Trophoblast cell (in vitro differentiated cells and primary cell): Measurements from ENCODE around the gene LZIC.

ENCODE experiments used
- DNase-seq, 2 donors: peaks; one replicate each; pipeline ENCODE4 v3.0.0-alpha.2; 2016
- H2AFZ ChIP-seq: 2 replicates; pipeline ENCODE4 v1.6.1; 2013; ENCODE audit warnings: low read length, moderate library complexity, mild to moderate bottlenecking; ENCODE audit not compliant: insufficient read depth, poor library complexity
- H2AK5ac ChIP-seq: 2 replicates; pipeline ENCODE4 v1.6.1; 2013; ENCODE audit warnings: mild to moderate bottlenecking, low read length
- H2BK120ac ChIP-seq: 2 replicates; pipeline ENCODE4 v1.6.1; 2013; ENCODE audit warnings: low read length, mild to moderate bottlenecking, moderate library complexity; ENCODE audit not compliant: insufficient read depth, poor library complexity
- H2BK12ac ChIP-seq: 2 replicates; pipeline ENCODE4 v1.6.1; 2013; ENCODE audit warnings: mild to moderate bottlenecking, low read length, moderate library complexity
- H2BK5ac ChIP-seq: 2 replicates; pipeline ENCODE4 v1.6.1; 2013; ENCODE audit warnings: low read length, low read depth, moderate library complexity, mild to moderate bottlenecking; ENCODE audit not compliant: poor library complexity
- H3K14ac ChIP-seq: 2 replicates; pipeline ENCODE4 v1.6.1; 2013; ENCODE audit warnings: mild to moderate bottlenecking, low read length
- H3K18ac ChIP-seq: 2 replicates; pipeline ENCODE4 v1.6.1; 2013; ENCODE audit warnings: mild to moderate bottlenecking, low read length
- H3K23ac ChIP-seq: 2 replicates; pipeline ENCODE4 v1.6.1; 2013; ENCODE audit warnings: low read length
- H3K27ac ChIP-seq: 2 replicates; pipeline ENCODE4 v1.5.1; 2013; ENCODE audit warnings: low read depth, mild to moderate bottlenecking, inconsistent platforms, low read length, moderate library complexity
- H3K27me3 ChIP-seq: 2 replicates; pipeline ENCODE4 v1.6.1; 2013; ENCODE audit warnings: inconsistent platforms, mild to moderate bottlenecking, low read length, moderate library complexity; ENCODE audit not compliant: insufficient read depth
- H3K36me3 ChIP-seq, 2 experiments: 1 replicate in 1 of 2; 2 replicates in 1 of 2; pipeline ENCODE4 v1.6.1; 2013; ENCODE audit warnings: low read length in 2 of 2, mild to moderate bottlenecking in 2 of 2, moderate library complexity in 1 of 2; ENCODE audit not compliant: insufficient read depth in 2 of 2, control insufficient read depth in 1 of 2
- H3K4ac ChIP-seq: 2 replicates; pipeline ENCODE4 v1.6.1; 2013; ENCODE audit warnings: low read depth, mild to moderate bottlenecking, low read length, moderate library complexity
- H3K4me1 ChIP-seq, 2 experiments: 1 replicate in 1 of 2; 2 replicates in 1 of 2; pipeline ENCODE4 v1.6.1; 2013; ENCODE audit warnings: low read length in 2 of 2, mild to moderate bottlenecking in 2 of 2, moderate library complexity in 1 of 2; ENCODE audit not compliant: insufficient read depth in 2 of 2, control insufficient read depth in 1 of 2
- H3K4me2 ChIP-seq: 2 replicates; pipeline ENCODE4 v1.6.1; 2013; ENCODE audit warnings: inconsistent platforms, mild to moderate bottlenecking, low read length, moderate library complexity
- H3K4me3 ChIP-seq: 2 replicates; pipeline ENCODE4 v1.5.1; 2013; ENCODE audit warnings: mild to moderate bottlenecking, low read depth, low read length, inconsistent platforms
- H3K79me1 ChIP-seq: one replicate; pipeline ENCODE4 v1.6.1; 2013; ENCODE audit warnings: low read length
- H3K79me2 ChIP-seq: 2 replicates; pipeline ENCODE4 v1.6.1; 2013; ENCODE audit warnings: low read length, mild to moderate bottlenecking; ENCODE audit not compliant: control insufficient read depth, insufficient read depth, poor library complexity
- H3K9ac ChIP-seq: 2 replicates; pipeline ENCODE4 v1.6.1; 2013; ENCODE audit warnings: mild to moderate bottlenecking, low read length
- H3K9me3 ChIP-seq: 2 replicates; pipeline ENCODE4 v1.6.1; 2013; ENCODE audit warnings: low read depth, mild to moderate bottlenecking, control low read depth, inconsistent platforms, low read length; ENCODE audit not compliant: insufficient read depth
- H4K12ac ChIP-seq: 2 replicates; pipeline ENCODE4 v1.6.1; 2013; ENCODE audit warnings: low read depth, mild to moderate bottlenecking, low read length, moderate library complexity
- H4K8ac ChIP-seq: 2 replicates; pipeline ENCODE4 v1.6.1; 2013; ENCODE audit warnings: low read depth, mild to moderate bottlenecking, low read length, moderate library complexity
- H4K91ac ChIP-seq: one replicate; pipeline ENCODE4 v1.6.1; 2013; ENCODE audit warnings: low read depth, mild to moderate bottlenecking, low read length, moderate library complexity
- WGBS: extraction: QIAGEN DNeasy Blood & Tissue Kit; methylation state at CpG from one replicate; pipeline ENCODE4 v1.1.7; 2013; ENCODE audit warnings: missing lambda C conversion rate; ENCODE audit not compliant: insufficient read length, insufficient coverage; ENCODE audit errors: extremely low coverage; 5-methylcytosine and 5-hydroxymethylcytosine counted together

Gene LZIC

DNA sequence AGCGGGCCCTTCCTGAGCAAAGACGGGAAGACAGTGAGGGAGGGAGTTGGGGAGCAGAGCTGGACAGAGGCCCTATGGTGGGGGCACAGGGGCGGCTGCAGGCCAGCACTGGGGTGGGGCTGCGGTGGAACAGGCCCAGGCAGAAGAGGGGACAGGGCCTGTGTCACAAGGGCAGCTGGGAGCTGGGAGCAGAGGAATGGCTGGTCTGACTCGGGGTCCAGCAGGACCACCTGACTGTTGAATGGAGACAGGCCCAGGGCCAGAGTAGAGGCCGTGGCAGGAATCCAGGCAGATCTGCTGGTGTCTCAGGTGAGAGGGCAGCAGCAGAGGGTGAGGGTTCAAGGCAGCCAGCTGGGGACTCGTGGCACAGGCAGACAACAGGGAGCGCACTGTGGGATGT lies 58.4 kb downstream of the LZIC start:
- Histone ChIP-seq H2BK120ac (no peak overlapping the region), H2AFZ (no peak overlapping the region), H3K4ac (no peak overlapping the region), H3K9ac (no peak overlapping the region), H3K4me3 (no peak overlapping the region), H3K4me2 (no peak overlapping the region), H3K23ac (no peak overlapping the region), H3K27me3 (no peaks in the 10 kb centered on the region), H4K91ac (no peak overlapping the region), H3K36me3 (peaks cover 3 to 7% of the 10 kb centered on the region in 2 experiments), H4K12ac (no peak overlapping the region), H3K18ac (no peak overlapping the region), H2BK12ac (no peak overlapping the region), H2BK5ac (no peak overlapping the region), H3K79me2 (no peaks in the 10 kb centered on the region), H3K79me1 (no peaks in the 10 kb centered on the region), H3K9me3 (no peaks in the 10 kb centered on the region), H3K4me1 (peaks cover 3 to 10% of the 10 kb centered on the region in 2 experiments), H3K14ac (no peak overlapping the region), H2AK5ac (no peak overlapping the region), H3K27ac (no peak overlapping the region), H4K8ac (no peak overlapping the region)
- no CpG with 5 or more reads among the region's 8 CpGs for WGBS
- DNase-seq: no peak

DNA sequence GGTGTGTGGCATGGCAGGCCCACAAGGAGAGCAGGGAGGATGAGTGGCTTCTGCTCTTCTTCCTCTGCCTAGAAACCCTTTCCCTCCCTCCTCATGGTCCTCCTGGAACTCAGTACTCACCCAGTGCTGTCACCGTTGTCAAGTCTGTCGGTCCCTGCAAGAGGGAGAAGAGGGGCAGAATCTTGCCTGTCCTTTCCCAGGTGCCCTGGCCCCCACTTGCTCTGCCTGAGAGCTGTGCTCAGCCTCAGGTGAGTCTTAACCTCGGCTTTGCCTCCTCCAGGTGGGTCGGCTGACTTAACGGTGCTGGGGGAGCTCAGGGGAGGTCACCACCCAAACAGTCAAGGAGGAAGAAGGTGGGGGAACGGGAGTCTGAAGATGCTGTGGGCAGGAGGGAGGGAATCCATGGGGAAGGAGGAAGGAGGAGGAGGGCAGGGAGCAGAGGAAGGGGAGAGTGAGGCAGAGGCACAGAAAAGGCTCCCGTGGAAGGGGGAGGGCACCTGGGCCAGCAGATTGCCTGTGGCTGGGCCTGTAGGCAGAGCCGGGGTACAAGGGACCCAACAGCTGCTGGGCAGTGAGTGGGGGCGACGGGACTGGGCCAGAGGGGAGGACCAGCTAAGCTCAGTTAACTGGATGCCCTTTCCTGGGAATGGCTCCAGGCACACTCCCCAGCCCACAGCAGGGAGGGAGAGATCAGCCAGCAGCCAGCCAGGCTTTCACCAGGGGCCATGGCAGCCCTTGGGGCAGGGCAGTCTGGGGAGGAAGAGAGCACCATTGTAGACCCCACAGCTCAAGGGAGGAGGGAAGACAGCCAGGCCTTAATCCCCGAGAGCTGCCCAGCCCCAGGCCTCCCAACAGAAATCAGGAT lies 59.4 kb downstream of the LZIC start:
- no peak for DNase-seq
- no peak overlapping the region for H3K4ac ChIP-seq
- WGBS: no CpG with 5 or more reads among the region's 11 CpGs

DNA sequence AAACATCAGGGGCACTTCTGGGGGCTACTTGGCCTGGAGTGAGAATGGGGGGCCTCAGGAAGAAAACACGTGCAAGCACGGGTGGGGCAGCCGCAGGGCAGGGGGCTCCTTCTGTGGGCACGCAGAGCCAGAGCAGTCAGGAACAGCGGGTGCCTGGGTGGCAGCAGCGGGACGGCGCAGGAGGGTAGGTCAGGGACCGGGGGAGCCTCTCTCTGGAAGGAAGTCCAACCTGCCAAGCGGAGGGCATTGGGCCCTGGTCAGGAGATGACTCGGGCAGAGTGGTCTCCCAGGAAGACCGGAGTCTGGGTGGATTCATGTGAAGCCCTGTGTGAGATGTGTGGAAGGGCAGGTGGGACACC lies 60.3 kb downstream of the LZIC start:
- peaks cover 3 to 7% of the 10 kb centered on the region in 2 experiments for H3K36me3 ChIP-seq
- H4K8ac ChIP-seq: no peak overlapping the region
- no peaks in the 10 kb centered on the region for H3K9me3 ChIP-seq
- H3K4me3 ChIP-seq: no peak overlapping the region
- H4K12ac ChIP-seq: no peak overlapping the region
- no peak overlapping the region for H3K27ac ChIP-seq
- no peaks in the 10 kb centered on the region for H3K79me1 ChIP-seq
- DNase-seq: no peak
- no peaks in the 10 kb centered on the region for H3K27me3 ChIP-seq
- no CpG with 5 or more reads among the region's 12 CpGs for WGBS
- no peak overlapping the region for H2AFZ ChIP-seq
- H2BK5ac ChIP-seq: no peak overlapping the region
- no peak overlapping the region for H2BK120ac ChIP-seq
- no peak overlapping the region for H3K14ac ChIP-seq
- H3K4ac ChIP-seq: no peak overlapping the region
- no peak overlapping the region for H3K9ac ChIP-seq
- no peak overlapping the region for H3K18ac ChIP-seq
- no peak overlapping the region for H2AK5ac ChIP-seq
- no peak overlapping the region for H3K4me2 ChIP-seq
- H4K91ac ChIP-seq: no peak overlapping the region
- H3K79me2 ChIP-seq: no peaks in the 10 kb centered on the region
- no peak overlapping the region for H3K23ac ChIP-seq
- H3K4me1 ChIP-seq: no peaks in the 10 kb centered on the region
- H2BK12ac ChIP-seq: no peak overlapping the region

More for the DNA sequence above, 59.4 kb downstream of the LZIC start:
- no peak overlapping the region for H3K27ac ChIP-seq
- no peak overlapping the region for H3K4me3 ChIP-seq
- H2BK12ac ChIP-seq: no peak overlapping the region
- no peaks in the 10 kb centered on the region for H3K79me2 ChIP-seq
- H3K27me3 ChIP-seq: no peaks in the 10 kb centered on the region
- H3K79me1 ChIP-seq: no peaks in the 10 kb centered on the region
- H3K9me3 ChIP-seq: no peaks in the 10 kb centered on the region
- H3K23ac ChIP-seq: no peak overlapping the region
- no peak overlapping the region for H3K18ac ChIP-seq
- no peak overlapping the region for H3K14ac ChIP-seq
- H2BK5ac ChIP-seq: no peak overlapping the region
- no peak overlapping the region for H4K91ac ChIP-seq
- H4K8ac ChIP-seq: no peak overlapping the region
- no peak overlapping the region for H2AFZ ChIP-seq
- no peak overlapping the region for H3K9ac ChIP-seq
- no peak overlapping the region for H2BK120ac ChIP-seq
- H4K12ac ChIP-seq: no peak overlapping the region
- peaks cover 0 to 1% of the 10 kb centered on the region in 2 experiments for H3K4me1 ChIP-seq
- no peak overlapping the region for H2AK5ac ChIP-seq
- H3K4me2 ChIP-seq: no peak overlapping the region
- peaks cover 3 to 7% of the 10 kb centered on the region in 2 experiments for H3K36me3 ChIP-seq

DNA sequence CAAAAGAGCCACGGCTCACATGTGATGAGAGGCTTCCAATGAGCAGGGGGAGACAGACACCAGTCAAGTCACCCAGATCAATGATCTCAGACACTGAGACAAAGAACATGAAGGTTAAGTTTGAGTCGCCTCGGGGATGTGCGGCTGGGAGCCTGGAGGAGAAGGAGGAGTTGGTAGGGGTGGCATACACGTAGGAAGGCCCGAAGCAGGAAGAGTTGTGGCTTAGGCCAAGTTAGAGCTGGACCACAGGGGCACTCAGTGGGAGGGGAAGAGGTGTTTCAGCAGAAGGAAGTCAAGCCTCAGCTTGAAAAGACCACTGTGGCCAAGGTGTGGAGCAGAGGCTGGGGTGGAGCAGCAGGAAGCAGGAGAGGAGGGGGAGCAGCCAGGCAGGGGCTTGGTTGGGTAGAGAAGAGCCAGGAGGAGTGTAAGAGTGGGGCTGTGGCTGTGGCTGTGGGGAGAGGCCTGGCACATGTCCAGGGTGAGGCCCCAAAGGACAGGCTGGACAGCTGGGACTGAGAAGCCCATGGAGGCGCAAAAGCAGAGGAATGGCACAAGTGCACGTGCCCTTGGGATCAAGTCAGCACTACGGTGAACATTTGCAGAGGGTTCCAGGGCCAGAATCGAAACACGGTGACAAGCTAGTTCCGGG lies 60.8 kb downstream of the LZIC start:
- Histone ChIP-seq H2BK12ac (no peak overlapping the region), H3K27me3 (no peaks in the 10 kb centered on the region), H3K18ac (no peak overlapping the region), H2BK5ac (no peak overlapping the region), H3K79me2 (no peaks in the 10 kb centered on the region), H2AFZ (no peak overlapping the region), H3K36me3 (peaks cover 3 to 7% of the 10 kb centered on the region in 2 experiments), H4K91ac (no peak overlapping the region), H3K27ac (no peak overlapping the region), H4K8ac (no peak overlapping the region), H3K9me3 (no peaks in the 10 kb centered on the region), H3K14ac (no peak overlapping the region), H3K79me1 (no peaks in the 10 kb centered on the region), H3K23ac (no peak overlapping the region), H3K4me1 (no peaks in the 10 kb centered on the region), H3K4me3 (no peak overlapping the region), H3K4me2 (no peak overlapping the region), H2BK120ac (no peak overlapping the region), H2AK5ac (no peak overlapping the region), H3K9ac (no peak overlapping the region), H3K4ac (no peak overlapping the region), H4K12ac (no peak overlapping the region)
- DNase-seq: no peak
- no CpG with 5 or more reads among the region's 12 CpGs for WGBS
